GM20000 (cell line): ENCODE data around the gene TMIGD2.
"Not testable (repeated sequence)": the region's sequence is repeated elsewhere in the genome, so short reads cannot be mapped to it uniquely, and the experiment has no call there.

Source experiments
- DNase-seq: peaks from one replicate; pipeline ENCODE4 v3.0.0; 2012; ENCODE audit warnings: low spot score
- TF ChIP-seq, protein P1 (sequence below): IDR thresholded peaks from 2 replicates; pipeline ENCODE4 v1.5.1; 2012; ENCODE audit warnings: mild to moderate bottlenecking, control low read depth; ENCODE audit errors: extremely low read depth, missing control alignments

Gene TMIGD2

DNA sequence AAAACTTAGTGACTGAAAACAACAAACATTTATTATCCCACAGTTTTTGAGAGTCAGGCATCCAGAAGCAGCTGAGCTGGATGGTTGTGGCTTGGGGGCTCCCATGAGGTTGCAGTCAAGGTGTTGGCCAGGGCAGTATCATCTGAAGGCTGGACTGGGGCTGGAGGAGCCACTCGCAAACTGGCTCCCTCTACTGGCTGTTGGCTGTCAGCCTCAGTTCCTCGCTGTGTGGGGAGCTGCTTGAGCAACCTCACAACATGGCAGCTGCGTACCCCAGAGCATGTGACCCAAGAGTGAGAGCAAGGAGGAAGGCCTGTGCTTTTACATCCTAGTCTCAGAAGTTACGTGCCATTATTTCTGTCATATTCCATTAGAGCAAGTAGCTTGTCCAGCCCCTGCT lies 45.6 kb downstream of the TMIGD2 start:
- TF ChIP-seq, protein P1, sequence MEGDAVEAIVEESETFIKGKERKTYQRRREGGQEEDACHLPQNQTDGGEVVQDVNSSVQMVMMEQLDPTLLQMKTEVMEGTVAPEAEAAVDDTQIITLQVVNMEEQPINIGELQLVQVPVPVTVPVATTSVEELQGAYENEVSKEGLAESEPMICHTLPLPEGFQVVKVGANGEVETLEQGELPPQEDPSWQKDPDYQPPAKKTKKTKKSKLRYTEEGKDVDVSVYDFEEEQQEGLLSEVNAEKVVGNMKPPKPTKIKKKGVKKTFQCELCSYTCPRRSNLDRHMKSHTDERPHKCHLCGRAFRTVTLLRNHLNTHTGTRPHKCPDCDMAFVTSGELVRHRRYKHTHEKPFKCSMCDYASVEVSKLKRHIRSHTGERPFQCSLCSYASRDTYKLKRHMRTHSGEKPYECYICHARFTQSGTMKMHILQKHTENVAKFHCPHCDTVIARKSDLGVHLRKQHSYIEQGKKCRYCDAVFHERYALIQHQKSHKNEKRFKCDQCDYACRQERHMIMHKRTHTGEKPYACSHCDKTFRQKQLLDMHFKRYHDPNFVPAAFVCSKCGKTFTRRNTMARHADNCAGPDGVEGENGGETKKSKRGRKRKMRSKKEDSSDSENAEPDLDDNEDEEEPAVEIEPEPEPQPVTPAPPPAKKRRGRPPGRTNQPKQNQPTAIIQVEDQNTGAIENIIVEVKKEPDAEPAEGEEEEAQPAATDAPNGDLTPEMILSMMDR = no peak
- DNase-seq = no peak

DNA sequence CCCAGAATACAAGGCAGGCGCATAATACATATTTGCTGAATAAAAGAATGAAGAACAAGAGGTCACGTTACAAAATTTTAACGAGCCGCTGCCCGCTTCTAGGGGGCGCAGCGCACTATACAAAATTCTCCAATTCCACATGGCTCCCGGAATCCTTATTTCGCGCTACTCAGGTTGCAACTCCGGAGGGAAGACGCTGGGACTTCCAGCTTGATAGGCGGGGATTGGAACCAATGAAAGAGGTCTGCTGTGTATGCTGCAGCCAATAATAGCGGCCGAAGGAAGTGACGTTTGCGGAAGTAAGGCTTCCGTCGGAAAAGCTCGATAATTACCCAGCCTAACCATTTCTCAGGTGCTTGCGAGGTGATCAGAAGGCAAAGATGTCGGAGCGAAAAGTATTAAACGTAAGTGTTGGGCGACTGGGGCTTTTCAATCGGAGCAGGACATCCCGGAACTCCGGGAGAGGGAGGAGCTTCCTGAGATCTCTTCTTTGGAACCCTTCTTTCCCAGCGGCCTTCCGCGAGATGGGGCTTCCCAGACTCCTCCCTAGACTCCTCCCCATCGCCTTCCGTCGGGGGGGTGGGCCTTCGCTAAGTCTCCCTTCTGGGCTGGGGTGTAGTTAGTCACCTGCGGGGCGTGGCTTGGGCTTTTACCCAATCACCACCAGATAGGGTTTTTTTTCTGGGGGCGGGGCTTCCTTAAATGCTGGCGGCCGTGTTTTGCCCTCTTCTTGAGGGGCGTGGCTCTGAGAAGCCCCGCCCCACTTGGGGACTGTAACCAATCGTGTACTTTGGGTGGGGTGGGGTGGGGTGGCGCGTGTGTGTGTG lies 55.2 kb downstream of the TMIGD2 start, which contains the start of gene YJU2:
Gene YJU2 (plus strand): TSS at position 314 of the 827 bp plus-strand sequence. CDS start 67 bp downstream, at position 381.
- peak; percentile 99 for DNase-seq
- TF ChIP-seq, protein P1 = peak; percentile 9

DNA sequence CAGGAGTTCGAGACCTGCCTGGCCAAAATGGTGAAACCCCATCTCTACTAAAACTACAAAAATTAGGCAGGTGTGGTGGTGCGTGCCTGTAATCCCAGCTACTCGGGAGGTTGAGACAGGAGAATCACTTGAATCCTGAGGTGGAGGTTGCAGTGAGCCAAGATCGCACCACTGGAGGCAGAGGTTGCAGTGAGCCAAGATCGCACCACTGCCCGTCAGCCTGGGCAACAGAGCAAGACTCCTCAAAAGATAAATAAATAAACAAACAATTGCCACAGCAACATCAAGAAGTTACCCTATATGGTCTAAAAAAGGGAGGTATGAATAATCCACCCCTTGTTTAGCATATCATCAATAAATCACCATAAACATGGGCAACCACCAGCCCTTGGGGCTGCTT lies 56.3 kb downstream of the TMIGD2 start:
- not testable (repeated sequence) for DNase-seq
